ENCODE measurements around the gene IRF4.

GRCh38 chr6:392441-393390 is 1.2 kb downstream of the IRF4 start:
- TF ChIP-seq, protein P1, sequence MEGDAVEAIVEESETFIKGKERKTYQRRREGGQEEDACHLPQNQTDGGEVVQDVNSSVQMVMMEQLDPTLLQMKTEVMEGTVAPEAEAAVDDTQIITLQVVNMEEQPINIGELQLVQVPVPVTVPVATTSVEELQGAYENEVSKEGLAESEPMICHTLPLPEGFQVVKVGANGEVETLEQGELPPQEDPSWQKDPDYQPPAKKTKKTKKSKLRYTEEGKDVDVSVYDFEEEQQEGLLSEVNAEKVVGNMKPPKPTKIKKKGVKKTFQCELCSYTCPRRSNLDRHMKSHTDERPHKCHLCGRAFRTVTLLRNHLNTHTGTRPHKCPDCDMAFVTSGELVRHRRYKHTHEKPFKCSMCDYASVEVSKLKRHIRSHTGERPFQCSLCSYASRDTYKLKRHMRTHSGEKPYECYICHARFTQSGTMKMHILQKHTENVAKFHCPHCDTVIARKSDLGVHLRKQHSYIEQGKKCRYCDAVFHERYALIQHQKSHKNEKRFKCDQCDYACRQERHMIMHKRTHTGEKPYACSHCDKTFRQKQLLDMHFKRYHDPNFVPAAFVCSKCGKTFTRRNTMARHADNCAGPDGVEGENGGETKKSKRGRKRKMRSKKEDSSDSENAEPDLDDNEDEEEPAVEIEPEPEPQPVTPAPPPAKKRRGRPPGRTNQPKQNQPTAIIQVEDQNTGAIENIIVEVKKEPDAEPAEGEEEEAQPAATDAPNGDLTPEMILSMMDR (IDR thresholded peaks at IDR 0.05; ENCODE audit: low read depth, low read length): no peak
- no peak for TF ChIP-seq EZH2phosphoT487 (IDR thresholded peaks at IDR 0.05; ENCODE audit: low read depth)

All from OCI-LY3 (cell line).